Fibroblast of the aortic adventitia (primary cell): ENCODE measurements around the gene TAX1BP3. TPM values are rescaled to one million over a fixed set of nuclear protein-coding genes. Genes with fewer than 3 reads are reported as not detected.

Experiments used
- DNase-seq: peaks from one replicate; pipeline ENCODE4 v3.0.0-alpha.2; 2010; ENCODE audit warnings: low read depth
- H3K4me3 ChIP-seq: 2 replicates; pipeline ENCODE4 v1.5.1; 2011; ENCODE audit warnings: low read depth, mild to moderate bottlenecking, control low read depth, low read length, moderate library complexity
- total RNA-seq: library from RNA; depleted of rRNA; stranded (reverse); fragments of >200 nt; gene quantifications from 2 replicates; pipeline ENCODE4 v1.2.3, GENCODE V29; 2012; ENCODE audit warnings: low replicate concordance
- TF ChIP-seq, protein P1 (sequence below): IDR thresholded peaks from 2 replicates; pipeline ENCODE4 v1.5.1; 2011; ENCODE audit warnings: mild to moderate bottlenecking, low read length, control low read depth, inconsistent platforms; ENCODE audit not compliant: insufficient read depth

Gene TAX1BP3
- total RNA-seq, 1 donor: 222 TPM

DNA sequence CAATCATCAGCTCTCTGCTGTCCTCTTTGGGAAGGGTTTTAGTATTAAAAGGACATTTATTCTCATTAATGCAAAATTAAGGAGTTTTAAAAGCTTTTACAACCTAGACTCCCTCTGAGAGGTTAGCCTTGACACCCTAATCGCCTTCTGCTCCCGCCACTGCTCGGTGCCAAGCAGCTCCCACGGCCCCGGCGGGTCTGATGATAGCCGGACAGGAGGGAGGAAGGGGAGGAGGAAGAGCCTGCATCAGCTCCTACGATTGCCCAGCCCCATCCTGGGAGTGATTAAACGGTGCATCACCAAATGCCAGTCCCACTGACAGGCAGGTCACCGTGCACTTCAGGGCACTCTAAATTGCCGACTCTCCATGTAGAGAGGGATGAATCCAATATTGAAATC is 40.6 kb downstream of the TAX1BP3 start:
- DNase-seq: no peak

DNA sequence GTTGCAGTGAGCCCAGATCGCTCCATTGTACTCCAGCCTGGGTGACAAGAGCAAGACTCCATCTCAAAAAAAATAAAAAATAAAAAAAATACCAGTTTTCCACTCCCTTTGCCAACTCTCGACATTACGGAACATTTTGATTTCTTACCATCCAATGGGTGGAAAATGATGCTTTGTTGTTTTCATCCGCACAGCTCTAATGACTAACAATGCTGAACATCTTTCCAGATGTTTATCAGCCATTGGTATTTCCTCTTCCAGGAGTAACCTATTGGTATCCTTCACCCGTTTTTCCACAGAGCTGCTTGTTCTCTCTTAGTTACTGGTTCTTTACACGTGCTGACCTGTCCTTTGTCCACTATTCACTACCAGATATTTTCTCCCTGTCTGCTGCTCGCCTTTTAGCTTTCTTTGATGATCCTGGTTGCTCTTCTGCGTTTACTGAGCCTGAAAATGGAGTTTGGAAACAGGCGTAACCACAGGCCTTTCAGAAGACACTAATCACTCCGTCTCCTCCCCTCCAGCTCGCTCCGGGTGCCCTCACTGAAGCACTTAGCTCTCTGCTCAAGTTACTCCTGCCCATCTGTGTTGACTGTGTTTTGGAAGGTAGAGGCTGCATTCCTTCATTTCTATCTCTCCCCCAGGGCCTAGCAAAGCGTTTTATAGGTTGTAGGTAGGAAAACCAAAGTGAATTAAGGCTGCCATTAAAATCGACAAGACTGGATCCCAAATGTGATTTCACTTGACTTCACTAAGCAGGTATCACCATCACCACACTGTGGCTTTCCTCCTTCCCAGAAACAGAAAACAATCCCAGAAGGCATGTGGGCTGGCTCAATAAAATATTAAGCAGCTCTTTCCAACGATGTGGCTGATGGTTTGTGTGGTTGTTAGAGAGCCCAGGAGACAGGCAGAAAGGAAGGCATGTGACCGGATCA is 41.3 kb downstream of the TAX1BP3 start:
- TF ChIP-seq, protein P1, sequence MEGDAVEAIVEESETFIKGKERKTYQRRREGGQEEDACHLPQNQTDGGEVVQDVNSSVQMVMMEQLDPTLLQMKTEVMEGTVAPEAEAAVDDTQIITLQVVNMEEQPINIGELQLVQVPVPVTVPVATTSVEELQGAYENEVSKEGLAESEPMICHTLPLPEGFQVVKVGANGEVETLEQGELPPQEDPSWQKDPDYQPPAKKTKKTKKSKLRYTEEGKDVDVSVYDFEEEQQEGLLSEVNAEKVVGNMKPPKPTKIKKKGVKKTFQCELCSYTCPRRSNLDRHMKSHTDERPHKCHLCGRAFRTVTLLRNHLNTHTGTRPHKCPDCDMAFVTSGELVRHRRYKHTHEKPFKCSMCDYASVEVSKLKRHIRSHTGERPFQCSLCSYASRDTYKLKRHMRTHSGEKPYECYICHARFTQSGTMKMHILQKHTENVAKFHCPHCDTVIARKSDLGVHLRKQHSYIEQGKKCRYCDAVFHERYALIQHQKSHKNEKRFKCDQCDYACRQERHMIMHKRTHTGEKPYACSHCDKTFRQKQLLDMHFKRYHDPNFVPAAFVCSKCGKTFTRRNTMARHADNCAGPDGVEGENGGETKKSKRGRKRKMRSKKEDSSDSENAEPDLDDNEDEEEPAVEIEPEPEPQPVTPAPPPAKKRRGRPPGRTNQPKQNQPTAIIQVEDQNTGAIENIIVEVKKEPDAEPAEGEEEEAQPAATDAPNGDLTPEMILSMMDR: no peak
- no peak for DNase-seq
- H3K4me3 ChIP-seq: no peak overlapping the region

More for the DNA sequence above, 40.6 kb downstream of the TAX1BP3 start:
- TF ChIP-seq, protein P1: no peak
- H3K4me3 ChIP-seq: no peak overlapping the region

DNA sequence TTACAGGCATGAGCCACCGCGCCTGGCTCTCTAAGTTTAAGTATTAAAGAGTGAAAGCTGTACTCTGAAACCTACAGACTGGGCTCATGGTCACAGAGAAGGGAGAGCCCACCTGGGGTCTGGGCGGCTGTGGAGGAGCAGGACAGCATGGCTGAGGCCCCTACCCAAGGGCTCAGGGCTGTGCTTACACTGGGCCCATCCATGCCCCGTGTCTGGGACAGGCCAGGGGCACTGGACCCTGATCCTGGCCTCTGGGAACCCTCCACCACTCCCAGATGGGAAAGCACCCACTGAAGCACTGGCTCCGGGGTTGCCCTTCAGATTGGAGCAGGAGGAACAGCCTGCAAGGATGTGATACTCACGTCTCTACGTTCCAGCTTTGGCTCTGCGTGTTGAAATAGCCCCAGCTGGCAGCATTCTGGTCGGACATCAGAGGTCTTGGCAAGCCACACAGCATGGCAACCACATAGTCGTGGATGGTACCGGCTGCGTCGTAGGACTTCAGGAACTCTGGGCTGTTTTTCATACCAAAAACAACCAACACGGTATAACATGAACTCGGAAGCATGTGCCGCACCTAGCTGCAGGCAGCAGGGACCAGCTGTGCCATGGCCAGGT is 45.3 kb downstream of the TAX1BP3 start:
- TF ChIP-seq, protein P1: no peak
- DNase-seq: no peak
- H3K4me3 ChIP-seq: no peak overlapping the region

DNA sequence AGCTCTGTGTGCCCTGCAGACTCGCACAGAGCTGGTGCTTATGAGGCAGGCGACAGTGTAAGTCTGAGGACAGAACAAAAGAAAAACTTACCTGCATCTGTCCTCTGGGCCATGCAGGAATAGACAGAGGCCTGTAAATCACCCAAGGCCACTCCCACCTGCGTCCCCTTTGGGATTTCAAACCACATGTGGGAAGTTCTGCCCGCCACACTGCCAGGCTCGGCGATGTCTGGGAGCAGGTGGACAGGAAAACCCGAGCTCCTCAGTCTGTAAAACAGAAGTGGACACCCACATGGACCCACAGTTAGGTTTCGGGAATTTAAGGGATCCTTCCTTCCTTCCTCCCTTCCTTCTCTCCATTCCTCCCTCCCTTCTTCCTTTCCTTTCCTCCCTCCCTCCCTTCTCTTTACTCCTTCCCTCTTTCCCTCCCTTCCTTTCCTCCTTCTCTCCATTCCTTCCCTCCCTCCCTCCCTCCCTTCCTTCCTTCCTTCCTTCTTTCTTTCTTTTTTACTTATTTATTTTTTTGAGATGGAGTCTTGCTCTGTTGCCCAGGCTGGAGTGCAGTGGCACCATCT is 47.1 kb downstream of the TAX1BP3 start:
- TF ChIP-seq, protein P1: no peak
- no peak for DNase-seq
- no peak overlapping the region for H3K4me3 ChIP-seq

DNA sequence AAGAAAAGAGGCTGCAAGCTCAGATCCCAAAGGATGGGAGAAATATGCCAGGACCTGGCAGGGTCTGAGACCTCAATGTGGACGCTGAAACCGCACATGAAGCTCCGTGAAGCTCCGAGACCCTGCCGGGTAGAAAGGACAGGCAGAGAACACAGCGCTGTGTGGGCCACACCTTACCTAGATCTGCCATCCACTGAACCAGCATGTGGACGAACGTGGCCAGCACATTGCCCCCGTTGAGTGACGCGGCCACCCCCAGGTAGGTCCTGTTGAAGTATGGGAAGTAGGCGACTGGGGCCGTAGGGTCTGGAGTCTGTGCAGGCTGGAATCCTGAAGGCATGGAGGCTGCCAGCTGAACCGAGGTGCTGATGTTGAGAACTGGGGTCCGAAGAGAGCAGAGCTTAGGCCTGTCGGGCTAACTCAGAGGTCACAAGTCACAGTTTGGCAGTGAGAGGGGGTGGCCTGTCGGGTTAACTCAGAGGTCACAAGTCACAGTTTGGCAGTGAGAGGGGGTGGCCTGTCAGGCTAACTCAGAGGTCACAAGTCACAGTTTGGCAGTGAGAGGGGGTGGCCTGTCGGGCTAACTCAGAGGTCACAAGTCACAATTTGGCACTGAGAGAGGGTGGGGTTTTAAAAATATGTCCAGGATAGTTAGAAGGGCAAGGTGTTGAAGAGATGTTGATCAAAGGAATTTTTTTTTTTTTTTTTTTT is 53.1 kb downstream of the TAX1BP3 start:
- no peak for DNase-seq
- no peak overlapping the region for H3K4me3 ChIP-seq
- TF ChIP-seq, protein P1: no peak

DNA sequence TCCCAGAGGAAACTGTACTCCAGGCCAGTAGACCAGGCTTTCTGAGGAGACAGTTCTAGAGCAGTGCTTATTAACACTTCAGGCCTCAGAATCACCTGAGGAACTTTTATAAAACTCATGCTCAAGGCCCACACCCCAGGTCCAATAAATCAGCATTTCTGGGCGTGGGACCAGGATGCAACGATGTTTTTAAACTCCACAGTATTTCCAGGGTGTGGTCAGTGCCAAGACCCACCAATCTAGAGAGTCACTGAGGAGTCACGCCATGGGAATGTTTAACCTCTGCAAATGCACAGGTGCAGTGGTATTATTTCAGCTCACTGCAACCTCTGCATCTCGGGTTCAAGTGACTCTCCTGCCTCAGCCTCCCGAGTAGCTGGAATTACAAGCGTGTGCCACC is 55.3 kb downstream of the TAX1BP3 start:
- TF ChIP-seq, protein P1: no peak
- no peak for DNase-seq

More for the DNA sequence above, 55.3 kb downstream of the TAX1BP3 start:
- H3K4me3 ChIP-seq: no peak overlapping the region
